Measurements from ENCODE around the gene PINLYP.

The PINLYP gene

DNA sequence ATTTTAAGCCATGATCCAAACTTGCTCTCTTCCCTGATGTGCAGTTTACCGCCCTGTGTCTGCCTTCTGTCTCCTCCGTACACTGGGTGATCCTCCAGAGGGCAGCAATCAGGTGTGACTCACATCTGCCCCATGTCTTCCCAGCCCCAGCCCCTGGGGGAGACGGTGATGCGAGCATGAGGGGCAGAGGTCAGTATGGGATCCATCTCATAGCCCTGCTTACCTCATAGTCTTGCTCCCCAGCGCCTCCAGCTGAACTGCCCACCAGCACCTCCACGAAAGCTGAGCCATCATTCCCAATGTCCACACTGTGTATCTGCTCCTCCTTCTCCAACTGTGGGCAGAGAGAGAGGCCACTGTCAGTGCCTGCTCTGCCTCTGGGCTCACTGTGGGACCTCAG is 14.9 kb upstream of the PINLYP start:
- in situ Hi-C loops (cut with MboI; ENCODE audit: low sequenced_read_pairs), result no loop called here
- Histone ChIP-seq H3K4me3 (no peak overlapping the region), H3K36me3 (replicated peaks) (no peaks in the 10 kb centered on the region; the same call in 1 of the 2 replicates), H3K9me3 (no peaks in the 10 kb centered on the region), H3K4me1 (no peaks in the 10 kb centered on the region), H3K27me3 (ENCODE audit: low read depth) (no peaks in the 10 kb centered on the region)
- no peak for DNase-seq (ENCODE audit: low spot score in 2 of 2)

DNA sequence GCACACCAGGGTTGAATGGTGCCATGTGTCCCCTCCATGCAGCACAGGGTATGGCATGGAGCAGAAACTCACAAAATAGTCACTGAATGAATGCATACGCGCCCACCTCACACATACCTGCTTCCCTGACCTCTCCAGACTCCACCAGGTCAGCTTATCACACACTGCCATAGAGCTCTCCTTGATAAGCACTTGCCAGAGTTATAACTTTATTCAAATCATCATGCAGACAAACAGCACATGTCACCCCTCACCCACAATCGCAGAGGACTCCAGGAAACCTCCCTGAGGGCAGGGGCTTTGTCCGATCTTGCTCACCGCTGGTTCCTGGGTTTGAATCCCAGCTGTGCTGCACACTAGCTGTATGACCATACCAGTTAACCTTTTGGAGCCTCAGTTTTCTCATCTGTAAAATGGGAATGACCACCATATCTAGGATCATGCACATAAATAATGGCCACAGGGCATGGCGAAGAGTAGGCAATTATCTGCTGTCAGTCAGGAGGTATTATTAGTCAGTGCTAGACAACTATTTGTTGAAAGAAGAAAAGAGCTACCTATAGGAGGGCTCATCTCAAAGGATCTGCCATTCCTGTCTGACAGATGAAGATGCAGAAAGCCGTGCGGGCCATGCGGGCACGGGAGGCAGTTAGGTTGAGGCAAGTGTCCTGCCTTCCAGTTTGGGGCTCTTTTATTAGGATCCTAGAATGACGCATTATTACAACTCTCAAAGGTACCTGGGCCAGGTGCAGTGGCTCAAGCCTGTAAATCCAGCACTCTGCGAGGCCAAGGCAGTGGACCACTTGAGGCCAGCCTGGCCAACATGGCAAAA is 14.2 kb upstream of the PINLYP start:
- no peak for DNase-seq (ENCODE audit: low spot score in 2 of 2)
- no peak overlapping the region for H3K4me3 ChIP-seq
- no peaks in the 10 kb centered on the region for H3K9me3 ChIP-seq
- in situ Hi-C loops (cut with MboI; ENCODE audit: low sequenced_read_pairs), result no loop called here
- H3K27me3 ChIP-seq (ENCODE audit: low read depth), result no peaks in the 10 kb centered on the region
- H3K4me1 ChIP-seq, result no peaks in the 10 kb centered on the region
- H3K36me3 ChIP-seq (replicated peaks), result no peaks in the 10 kb centered on the region; the same call in 1 of the 2 replicates

DNA sequence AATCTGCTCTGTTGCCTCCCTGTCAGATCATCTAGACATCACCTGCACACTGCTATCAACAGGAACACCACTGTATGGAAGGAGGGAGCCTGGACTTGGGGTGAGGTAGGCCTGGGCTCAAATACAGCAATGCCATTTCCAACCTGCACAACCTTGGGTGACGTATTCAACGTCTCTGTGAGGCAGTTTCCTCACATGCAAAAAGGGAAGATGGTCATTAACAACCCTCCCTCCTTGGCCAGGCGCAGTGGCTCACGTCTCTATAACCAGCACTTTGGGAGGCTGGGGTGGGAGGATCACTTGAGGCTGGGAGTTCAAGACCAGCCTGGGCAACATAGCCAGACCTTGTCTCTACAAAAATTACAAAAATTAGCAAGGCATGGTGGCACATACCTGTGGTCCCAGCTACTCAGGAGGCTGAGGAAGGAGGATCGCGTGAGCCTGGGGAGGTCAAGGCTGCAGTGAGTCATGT is 13.3 kb upstream of the PINLYP start:
- DNase-seq (ENCODE audit: low spot score in 2 of 2), result no peak
- H3K36me3 ChIP-seq (replicated peaks), result no peaks in the 10 kb centered on the region
- H3K27me3 ChIP-seq (ENCODE audit: low read depth), result no peaks in the 10 kb centered on the region
- H3K4me1 ChIP-seq, result no peaks in the 10 kb centered on the region
- no peaks in the 10 kb centered on the region for H3K9me3 ChIP-seq
- in situ Hi-C loops (cut with MboI; ENCODE audit: low sequenced_read_pairs), result no loop called here
- no peak overlapping the region for H3K4me3 ChIP-seq

DNA sequence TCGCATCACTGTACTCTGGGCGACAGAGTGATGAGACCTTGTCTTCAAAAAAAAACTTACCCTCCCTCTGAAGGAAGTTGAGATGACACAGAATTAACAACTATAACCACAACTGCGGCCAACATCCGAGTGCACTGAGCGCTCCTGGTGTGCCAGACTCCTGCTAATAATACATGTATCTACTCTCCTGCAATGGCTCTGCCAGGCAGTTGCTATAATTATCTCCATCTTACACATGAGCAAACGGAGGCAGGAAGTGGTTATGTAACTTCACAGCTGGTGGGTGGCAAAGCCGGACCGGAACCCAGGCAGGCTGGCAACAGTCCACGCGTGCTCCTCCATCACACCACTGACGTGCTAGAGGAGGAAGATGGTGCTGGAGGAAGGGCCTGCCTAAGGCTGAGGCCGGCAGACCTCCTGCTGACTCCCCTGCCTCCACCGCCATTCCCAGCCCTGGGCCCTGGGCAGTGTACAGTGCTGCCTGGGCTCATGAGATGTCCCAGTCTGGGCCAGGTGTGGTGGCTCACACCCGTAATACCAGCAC is 12.8 kb upstream of the PINLYP start:
- Histone ChIP-seq H3K4me1 (no peaks in the 10 kb centered on the region), H3K9me3 (no peaks in the 10 kb centered on the region), H3K4me3 (no peak overlapping the region), H3K36me3 (replicated peaks) (no peaks in the 10 kb centered on the region), H3K27me3 (ENCODE audit: low read depth) (no peaks in the 10 kb centered on the region)
- in situ Hi-C loops (cut with MboI; ENCODE audit: low sequenced_read_pairs), result no loop called here
- DNase-seq (ENCODE audit: low spot score in 2 of 2), result no peak

DNA sequence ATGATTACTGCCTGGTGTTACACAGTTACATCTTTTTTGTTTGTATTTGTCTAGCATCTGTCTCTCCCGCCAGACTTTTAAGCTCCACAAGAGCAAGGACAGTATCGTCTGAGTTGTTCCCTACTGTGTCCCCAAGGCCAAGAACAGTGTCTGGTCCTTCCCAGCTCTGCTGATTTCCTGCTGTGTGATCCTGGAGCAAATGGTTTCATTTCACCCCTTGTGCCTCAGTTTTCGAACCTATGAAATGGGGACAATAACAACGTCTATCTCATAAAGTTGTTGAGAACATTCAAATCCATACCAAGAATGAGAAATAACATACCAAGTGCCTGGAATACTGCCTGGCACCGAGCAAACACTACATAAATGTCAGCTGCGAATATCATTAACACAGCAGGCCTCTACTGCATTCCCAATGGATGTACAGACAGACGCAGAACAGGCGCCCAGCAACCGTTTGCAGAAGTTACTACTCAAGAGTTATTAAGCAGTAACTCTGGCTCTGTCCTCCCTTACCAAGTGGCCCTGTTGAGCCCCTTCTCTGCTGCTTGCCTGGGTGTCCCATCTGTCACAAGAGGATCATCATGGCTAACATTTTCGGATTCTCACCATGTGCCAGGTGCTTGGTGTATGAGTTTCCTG is 11.7 kb upstream of the PINLYP start:
- H3K4me3 ChIP-seq, result no peak overlapping the region
- H3K9me3 ChIP-seq, result no peaks in the 10 kb centered on the region
- H3K36me3 ChIP-seq (replicated peaks), result no peaks in the 10 kb centered on the region
- H3K27me3 ChIP-seq (ENCODE audit: low read depth), result no peaks in the 10 kb centered on the region
- no peaks in the 10 kb centered on the region for H3K4me1 ChIP-seq
- DNase-seq (ENCODE audit: low spot score in 2 of 2), result no peak
- in situ Hi-C loops (cut with MboI; ENCODE audit: low sequenced_read_pairs), result no loop called here

DNA sequence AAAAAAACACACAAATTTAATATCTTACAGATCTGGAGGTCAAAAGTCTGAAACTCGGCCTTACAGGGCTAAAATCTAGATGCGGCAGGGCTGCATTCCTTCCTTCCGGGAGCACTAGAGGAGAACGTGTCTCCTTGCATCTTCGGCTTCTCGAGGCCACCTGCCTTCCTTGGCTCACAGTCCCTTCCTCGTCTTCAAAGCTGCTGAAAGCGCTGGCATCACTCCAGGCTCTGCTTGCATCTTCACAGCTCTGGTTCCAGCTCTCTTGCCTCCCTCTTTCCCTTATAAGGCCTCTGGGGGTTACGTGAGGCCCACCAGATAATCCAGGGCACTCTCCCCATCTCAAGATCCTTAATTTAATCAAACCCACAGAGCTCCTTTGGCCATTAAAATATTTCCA is 10.8 kb upstream of the PINLYP start:
- no peak for DNase-seq (ENCODE audit: low spot score in 2 of 2)
- H3K27me3 ChIP-seq (ENCODE audit: low read depth), result no peaks in the 10 kb centered on the region

DNA sequence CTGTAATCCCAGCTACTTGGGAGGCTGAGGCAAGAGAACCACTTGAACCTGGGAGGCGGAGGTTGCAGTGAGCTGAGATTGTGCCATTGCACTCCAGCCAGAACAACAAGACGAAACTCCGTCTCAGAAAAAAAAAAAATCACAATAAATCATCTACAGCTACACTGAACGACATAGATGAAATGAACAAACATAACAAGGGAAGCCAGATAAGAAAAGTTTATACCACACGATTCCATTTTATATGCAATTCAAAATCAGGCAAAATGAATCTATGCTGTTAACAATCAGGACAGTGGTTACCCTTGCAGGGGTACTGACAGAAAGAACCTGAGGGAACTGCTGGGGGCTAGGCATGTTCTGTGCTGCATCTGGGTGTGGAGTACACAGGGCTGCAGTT is 5.9 kb upstream of the PINLYP start:
- Histone ChIP-seq H3K4me1 (no peaks in the 10 kb centered on the region), H3K4me3 (no peak overlapping the region), H3K27me3 (ENCODE audit: low read depth) (no peaks in the 10 kb centered on the region), H3K9me3 (no peaks in the 10 kb centered on the region), H3K36me3 (replicated peaks) (no peaks in the 10 kb centered on the region)
- no peak for DNase-seq (ENCODE audit: low spot score in 2 of 2)
- in situ Hi-C loops (cut with MboI; ENCODE audit: low sequenced_read_pairs), result no loop called here

More for the DNA sequence above, 10.8 kb upstream of the PINLYP start:
- Histone ChIP-seq H3K4me1 (no peaks in the 10 kb centered on the region), H3K36me3 (replicated peaks) (no peaks in the 10 kb centered on the region), H3K9me3 (no peaks in the 10 kb centered on the region), H3K4me3 (no peak overlapping the region)
- in situ Hi-C loops (cut with MboI; ENCODE audit: low sequenced_read_pairs), result no loop called here

DNA sequence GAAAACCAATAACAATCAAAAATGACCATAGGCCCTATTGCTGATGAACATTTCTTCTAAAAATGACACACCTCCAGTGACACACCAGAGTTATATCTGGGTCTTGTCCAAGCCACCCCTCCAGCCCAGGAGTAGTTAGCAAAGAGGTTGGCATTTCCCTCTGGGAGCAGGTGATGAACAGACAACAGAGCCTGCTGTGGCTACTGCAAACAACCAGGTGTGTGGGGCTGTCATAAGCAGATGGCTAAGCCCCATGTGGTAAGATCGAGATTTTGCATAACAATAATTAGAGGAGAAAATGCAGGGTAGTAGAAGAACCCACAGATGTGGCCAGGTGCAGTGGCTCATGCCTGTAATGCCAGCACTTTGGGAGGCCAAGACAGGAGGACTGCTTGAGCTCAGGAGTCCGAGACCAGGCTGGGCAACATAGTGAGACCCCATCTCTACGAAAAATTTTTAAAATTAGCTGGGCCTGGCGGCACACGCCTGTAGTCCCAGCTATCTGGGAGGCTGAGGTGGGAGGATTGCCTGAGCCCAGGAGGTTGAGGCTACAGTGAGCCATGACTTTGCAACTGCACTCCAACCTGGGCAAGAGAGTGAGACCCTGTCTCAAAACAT is 5.3 kb upstream of the PINLYP start:
- no peaks in the 10 kb centered on the region for H3K36me3 ChIP-seq (replicated peaks)

DNA sequence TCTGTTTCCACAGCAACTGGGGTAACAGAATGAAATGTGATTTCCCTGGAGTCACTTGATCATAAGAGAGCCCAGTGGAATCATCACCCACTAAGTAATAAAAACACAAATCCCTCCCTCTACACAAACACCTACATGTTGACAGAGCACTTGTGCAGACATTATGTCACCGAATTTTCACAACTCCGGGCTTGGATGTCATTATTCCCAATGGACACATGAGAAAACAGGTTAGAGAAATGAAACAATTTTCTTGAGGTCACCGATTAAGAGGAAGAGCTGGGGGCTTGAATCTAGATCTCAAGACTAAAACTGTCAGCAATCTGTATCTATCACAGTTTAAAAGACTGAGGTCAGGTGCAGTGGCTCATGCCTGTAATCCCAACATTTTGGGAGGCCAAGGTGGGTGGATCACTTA is 3.4 kb upstream of the PINLYP start:
- Histone ChIP-seq H3K27me3 (ENCODE audit: low read depth) (no peaks in the 10 kb centered on the region), H3K4me3 (no peak overlapping the region), H3K4me1 (peaks cover 4% of the 10 kb centered on the region), H3K9me3 (no peaks in the 10 kb centered on the region), H3K36me3 (replicated peaks) (no peaks in the 10 kb centered on the region)
- in situ Hi-C loops (cut with MboI; ENCODE audit: low sequenced_read_pairs), result no loop called here
- no peak for DNase-seq (ENCODE audit: low spot score in 2 of 2)

More for the DNA sequence above, 5.3 kb upstream of the PINLYP start:
- no peaks in the 10 kb centered on the region for H3K27me3 ChIP-seq (ENCODE audit: low read depth)
- no peak overlapping the region for H3K4me3 ChIP-seq
- H3K4me1 ChIP-seq, result no peaks in the 10 kb centered on the region
- DNase-seq (ENCODE audit: low spot score in 2 of 2), result no peak
- in situ Hi-C loops (cut with MboI; ENCODE audit: low sequenced_read_pairs), result no loop called here
- H3K9me3 ChIP-seq, result no peaks in the 10 kb centered on the region

DNA sequence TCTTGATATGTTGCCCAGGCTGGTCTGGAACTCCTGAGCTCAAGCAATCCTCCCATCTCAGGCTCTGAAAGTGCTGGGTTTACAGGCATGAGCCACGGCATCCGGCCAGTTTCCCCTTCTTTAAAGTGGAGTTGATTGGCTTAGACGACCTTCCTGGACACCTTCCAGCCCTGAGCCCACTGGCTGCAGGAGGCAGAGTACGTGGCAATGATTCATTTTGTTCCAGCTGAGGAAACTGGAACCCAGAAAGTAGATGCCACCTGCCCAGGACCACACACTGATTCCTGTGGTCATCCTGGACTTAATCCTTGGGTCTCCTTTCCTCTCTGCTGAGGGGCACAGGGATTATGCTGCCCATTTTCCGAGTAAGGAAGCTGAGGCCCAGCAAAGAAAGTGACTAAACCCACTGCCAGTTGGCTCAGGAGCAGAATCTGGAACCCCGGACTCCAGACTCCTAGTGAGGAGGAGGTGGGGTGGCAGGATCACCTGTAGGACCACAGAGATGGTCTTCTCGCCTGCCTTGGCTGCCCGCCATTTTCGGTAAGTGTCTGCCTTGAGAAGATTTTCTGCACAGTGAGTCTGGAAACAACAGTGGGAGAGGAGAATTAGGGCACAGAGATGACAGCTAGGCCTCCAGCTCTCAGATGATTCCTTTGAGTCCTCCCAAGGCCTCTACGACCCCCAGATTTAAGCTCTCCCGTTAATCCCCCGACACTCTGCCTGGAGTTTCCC is 1.0 kb upstream of the PINLYP start:
- H3K36me3 ChIP-seq (replicated peaks), result no peaks in the 10 kb centered on the region
- H3K4me1 ChIP-seq, result peaks cover 4% of the 10 kb centered on the region
- DNase-seq (ENCODE audit: low spot score in 2 of 2), result peak in 1 of 2 experiments; percentile 25
- peak overlapping the region; percentile 82 for H3K4me3 ChIP-seq
- in situ Hi-C loops (cut with MboI; ENCODE audit: low sequenced_read_pairs), result no loop called here
- peaks cover 4% of the 10 kb centered on the region; the same call in 1 of the 2 replicates for H3K27me3 ChIP-seq (ENCODE audit: low read depth)
- no peaks in the 10 kb centered on the region for H3K9me3 ChIP-seq

DNA sequence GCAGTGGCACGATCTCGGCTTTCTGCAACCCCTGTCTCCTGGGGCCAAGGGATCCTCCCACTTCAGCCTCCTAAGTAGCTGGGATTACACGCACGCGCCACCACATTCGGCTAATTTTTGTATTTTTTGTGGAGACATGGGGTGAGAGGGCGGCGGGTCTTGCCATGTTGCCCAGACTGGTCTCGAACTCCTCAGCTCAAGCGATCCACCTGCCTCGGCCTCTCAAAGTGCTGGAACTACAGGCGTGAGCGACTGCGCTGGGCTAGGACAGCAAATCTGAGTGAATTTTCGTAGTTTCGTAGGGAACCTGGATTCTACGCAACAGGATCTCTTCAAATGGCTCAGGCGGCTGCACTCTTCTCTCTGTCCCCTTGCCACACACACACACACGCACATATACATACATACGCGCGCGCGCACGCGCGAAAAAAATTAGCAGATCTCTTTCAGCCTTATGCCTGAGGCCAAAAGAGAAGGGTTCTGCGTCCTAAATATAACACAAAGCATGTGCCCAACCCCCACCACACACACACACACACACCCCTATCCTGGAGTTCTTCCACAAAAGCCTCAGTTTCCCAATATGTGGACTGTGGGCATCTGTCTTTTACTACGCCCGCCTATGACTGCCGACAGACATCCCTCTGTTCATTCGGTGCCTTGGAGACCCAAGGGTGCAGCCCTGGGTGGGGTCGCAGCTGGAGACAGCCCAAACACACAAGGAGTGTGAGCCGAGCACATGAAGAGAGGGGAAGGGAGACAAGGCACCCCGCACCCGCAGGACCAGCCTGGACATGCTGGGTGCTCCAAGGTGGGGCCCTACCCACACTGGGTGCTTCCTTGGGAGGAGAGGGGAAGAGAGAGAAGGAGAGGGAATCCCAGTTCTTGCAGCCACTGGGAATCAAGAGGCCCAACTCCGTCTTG is 616 bp downstream of the PINLYP start:
- no peak for DNase-seq (ENCODE audit: low spot score in 2 of 2)
- in situ Hi-C loops (cut with MboI; ENCODE audit: low sequenced_read_pairs), result no loop called here
- peaks cover 4% of the 10 kb centered on the region; the same call in 1 of the 2 replicates for H3K27me3 ChIP-seq (ENCODE audit: low read depth)
- H3K4me3 ChIP-seq, result peak overlapping the region; percentile 82
- H3K9me3 ChIP-seq, result no peaks in the 10 kb centered on the region
- H3K4me1 ChIP-seq, result peaks cover 4% of the 10 kb centered on the region
- H3K36me3 ChIP-seq (replicated peaks), result no peaks in the 10 kb centered on the region

DNA sequence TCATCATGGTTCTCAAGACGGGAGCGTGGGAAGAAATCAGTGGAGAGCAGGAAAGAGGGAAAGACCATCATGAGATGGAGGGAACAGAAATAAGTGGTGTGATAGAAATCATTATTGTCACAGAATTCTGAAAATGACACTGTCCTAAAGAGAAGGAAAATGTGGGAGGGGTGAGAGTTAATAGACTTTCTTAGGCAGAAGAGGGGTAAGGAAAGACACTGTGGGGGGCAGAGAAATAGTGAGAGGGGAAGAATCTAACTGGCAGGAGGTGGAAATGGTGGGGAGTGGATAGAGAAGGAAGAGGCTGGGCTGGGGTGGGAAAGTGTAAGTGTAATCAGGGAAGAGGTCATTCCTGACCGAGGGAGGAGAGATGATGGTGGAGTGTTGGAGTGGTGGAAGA is 3.2 kb downstream of the PINLYP start:
- no peak overlapping the region for H3K4me3 ChIP-seq
- no peaks in the 10 kb centered on the region for H3K9me3 ChIP-seq
- in situ Hi-C loops (cut with MboI; ENCODE audit: low sequenced_read_pairs), result no loop called here
- DNase-seq (ENCODE audit: low spot score in 2 of 2), result no peak
- H3K27me3 ChIP-seq (ENCODE audit: low read depth), result peaks cover 4% of the 10 kb centered on the region; the same call in 1 of the 2 replicates
- H3K36me3 ChIP-seq (replicated peaks), result no peaks in the 10 kb centered on the region
- H3K4me1 ChIP-seq, result peaks cover 4% of the 10 kb centered on the region

All from HAP-1 (cell line).